ENCODE measurements around the gene PCBP3. TPM values are rescaled to one million over a fixed set of nuclear protein-coding genes. Genes with fewer than 3 reads are reported as not detected.

PCBP3 gene
- total and polyA plus RNA-seq, 2 experiments from 2014 or later = 3.4 to 4.3 TPM

GRCh38 chr21:45902292-45902995 is 258.9 kb downstream of the PCBP3 start:
- Histone ChIP-seq H3K9me3 (ENCODE audit: low read depth) (no peaks in the 10 kb centered on the region), H3K4me1 (ENCODE audit: low read depth) (peaks cover under 1% of the 10 kb centered on the region), H3K27ac (no peak overlapping the region), H3K27me3 (no peaks in the 10 kb centered on the region), H3K4me3 (no peak overlapping the region), H3K36me3 (no peaks in the 10 kb centered on the region)
- TF ChIP-seq, protein P1, sequence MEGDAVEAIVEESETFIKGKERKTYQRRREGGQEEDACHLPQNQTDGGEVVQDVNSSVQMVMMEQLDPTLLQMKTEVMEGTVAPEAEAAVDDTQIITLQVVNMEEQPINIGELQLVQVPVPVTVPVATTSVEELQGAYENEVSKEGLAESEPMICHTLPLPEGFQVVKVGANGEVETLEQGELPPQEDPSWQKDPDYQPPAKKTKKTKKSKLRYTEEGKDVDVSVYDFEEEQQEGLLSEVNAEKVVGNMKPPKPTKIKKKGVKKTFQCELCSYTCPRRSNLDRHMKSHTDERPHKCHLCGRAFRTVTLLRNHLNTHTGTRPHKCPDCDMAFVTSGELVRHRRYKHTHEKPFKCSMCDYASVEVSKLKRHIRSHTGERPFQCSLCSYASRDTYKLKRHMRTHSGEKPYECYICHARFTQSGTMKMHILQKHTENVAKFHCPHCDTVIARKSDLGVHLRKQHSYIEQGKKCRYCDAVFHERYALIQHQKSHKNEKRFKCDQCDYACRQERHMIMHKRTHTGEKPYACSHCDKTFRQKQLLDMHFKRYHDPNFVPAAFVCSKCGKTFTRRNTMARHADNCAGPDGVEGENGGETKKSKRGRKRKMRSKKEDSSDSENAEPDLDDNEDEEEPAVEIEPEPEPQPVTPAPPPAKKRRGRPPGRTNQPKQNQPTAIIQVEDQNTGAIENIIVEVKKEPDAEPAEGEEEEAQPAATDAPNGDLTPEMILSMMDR (IDR thresholded peaks at IDR 0.05; ENCODE audit: low read depth, low read length) = no peak
- no peak for DNase-seq (ENCODE audit: low read depth in 1 of 2, low spot score in 1 of 2)

- H3K27ac ChIP-seq = no peak overlapping the region
- TF ChIP-seq, protein P1 (IDR thresholded peaks at IDR 0.05; ENCODE audit: low read depth, low read length) = no peak
- no peaks in the 10 kb centered on the region for H3K27me3 ChIP-seq
- DNase-seq (ENCODE audit: low read depth in 1 of 2, low spot score in 1 of 2) = no peak
- no peaks in the 10 kb centered on the region for H3K36me3 ChIP-seq
- peaks cover 8% of the 10 kb centered on the region for H3K4me1 ChIP-seq (ENCODE audit: low read depth)
- H3K9me3 ChIP-seq (ENCODE audit: low read depth) = no peaks in the 10 kb centered on the region
- H3K4me3 ChIP-seq = no peak overlapping the region
Measured at GRCh38 chr21:45905196-45905595, 261.7 kb downstream of the PCBP3 start.

DNA sequence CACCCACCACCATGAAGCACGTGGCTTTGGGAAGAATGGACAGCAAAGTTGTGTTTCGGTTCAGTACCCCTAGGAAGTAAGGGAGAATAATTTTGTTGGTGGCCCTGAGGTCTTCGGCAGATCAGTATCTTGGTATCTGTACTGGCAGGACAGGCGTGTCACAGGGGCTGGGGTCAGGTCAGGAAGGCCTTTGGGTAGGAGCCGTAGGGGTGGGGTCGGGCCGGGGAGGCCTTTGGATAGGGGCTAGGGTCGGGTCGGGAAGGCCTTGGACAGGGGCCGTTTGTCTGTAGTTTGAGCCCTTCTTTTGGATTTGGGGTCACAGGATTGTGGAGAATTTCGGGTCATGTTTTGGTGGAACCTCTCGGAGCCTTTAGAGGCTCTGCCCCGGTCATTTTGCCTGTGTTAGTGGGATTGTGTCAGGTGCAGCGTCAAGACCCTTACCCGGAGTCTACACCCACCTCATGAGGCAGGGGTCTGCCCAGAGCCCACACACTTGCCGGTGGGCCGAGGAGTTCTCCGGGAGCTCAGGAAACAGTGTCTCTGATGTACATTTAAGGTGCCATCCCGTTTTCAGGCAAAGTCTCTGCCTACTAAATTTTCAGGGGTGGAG is 262.8 kb downstream of the PCBP3 start:
- Histone ChIP-seq H3K36me3 (no peaks in the 10 kb centered on the region), H3K4me1 (ENCODE audit: low read depth) (peaks cover 8% of the 10 kb centered on the region), H3K4me3 (no peak overlapping the region), H3K9me3 (ENCODE audit: low read depth) (no peaks in the 10 kb centered on the region), H3K27me3 (no peaks in the 10 kb centered on the region), H3K27ac (no peak overlapping the region)
- TF ChIP-seq, protein P1 (IDR thresholded peaks at IDR 0.05; ENCODE audit: low read depth, low read length) = no peak
- no peak for DNase-seq (ENCODE audit: low read depth in 1 of 2, low spot score in 1 of 2)

DNA sequence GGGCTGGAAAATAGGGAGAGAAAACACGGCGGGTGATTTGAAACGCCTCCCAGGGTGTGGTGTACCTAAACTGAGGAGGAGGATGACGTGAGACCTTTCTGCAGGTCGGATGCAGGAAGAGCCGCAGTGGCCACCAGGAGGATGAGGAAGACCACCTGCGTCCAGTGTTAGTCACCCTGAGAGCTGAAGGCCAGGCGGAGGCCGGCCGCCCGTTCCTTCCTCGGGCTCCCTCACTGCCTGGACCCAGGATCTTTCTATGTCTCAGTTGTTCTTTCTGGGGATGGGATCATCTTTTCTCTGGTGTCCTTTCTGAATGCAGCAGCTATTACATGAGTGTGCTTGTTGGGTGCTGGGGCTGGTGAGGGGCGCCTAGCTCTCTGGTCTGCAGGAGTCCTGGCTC is 263.3 kb downstream of the PCBP3 start:
- Histone ChIP-seq H3K9me3 (ENCODE audit: low read depth) (no peaks in the 10 kb centered on the region), H3K27ac (no peak overlapping the region), H3K4me1 (ENCODE audit: low read depth) (peaks cover 8% of the 10 kb centered on the region), H3K36me3 (no peaks in the 10 kb centered on the region), H3K4me3 (no peak overlapping the region), H3K27me3 (no peaks in the 10 kb centered on the region)
- no peak for DNase-seq (ENCODE audit: low read depth in 1 of 2, low spot score in 1 of 2)
- TF ChIP-seq, protein P1 (IDR thresholded peaks at IDR 0.05; ENCODE audit: low read depth, low read length) = no peak

DNA sequence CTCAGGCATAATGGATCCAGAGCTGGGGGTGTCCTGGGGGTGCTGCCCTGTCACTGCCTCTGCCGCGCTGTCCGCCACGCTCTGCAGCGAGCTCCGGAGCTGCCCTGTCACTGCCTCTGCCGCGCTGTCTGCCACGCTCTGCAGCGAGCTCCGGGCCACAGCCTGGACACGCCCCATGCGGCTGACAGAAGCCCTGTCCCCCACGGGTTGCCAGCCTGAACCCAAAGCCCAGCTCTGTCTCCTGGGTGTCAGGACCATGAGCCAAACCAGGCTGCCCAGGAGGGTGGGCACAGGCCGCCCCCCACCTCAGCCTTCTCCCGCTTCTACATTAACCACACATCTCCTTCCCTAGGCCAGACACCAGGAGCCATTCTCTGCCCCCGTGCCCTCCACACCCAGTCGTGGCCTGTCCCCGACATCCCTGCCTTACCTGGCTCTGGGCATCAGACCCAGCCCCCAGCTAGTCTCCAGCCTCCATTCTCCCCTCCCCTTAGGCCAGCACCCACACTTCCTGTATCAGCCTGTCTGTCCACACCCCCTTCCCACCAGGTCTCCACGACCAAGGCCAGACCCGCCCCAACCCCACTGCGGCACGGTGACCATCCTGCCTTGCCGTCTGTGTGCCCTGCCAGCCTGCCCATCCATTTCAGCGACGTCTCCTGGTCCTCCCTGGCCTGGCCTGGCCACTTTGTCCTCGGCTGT is 265.2 kb downstream of the PCBP3 start:
- no peaks in the 10 kb centered on the region for H3K27me3 ChIP-seq
- no peak overlapping the region for H3K27ac ChIP-seq
- no peak overlapping the region for H3K4me3 ChIP-seq
- no peaks in the 10 kb centered on the region for H3K9me3 ChIP-seq (ENCODE audit: low read depth)
- TF ChIP-seq, protein P1 (IDR thresholded peaks at IDR 0.05; ENCODE audit: low read depth, low read length) = no peak
- DNase-seq (ENCODE audit: low read depth in 1 of 2, low spot score in 1 of 2) = no peak
- peaks cover 8% of the 10 kb centered on the region for H3K4me1 ChIP-seq (ENCODE audit: low read depth)
- H3K36me3 ChIP-seq = no peaks in the 10 kb centered on the region
